ENCODE measurements around the gene RPL38. TPM values are rescaled to one million over a fixed set of nuclear protein-coding genes. Genes with fewer than 3 reads are reported as not detected.
"Not testable (repeated sequence)": the region's sequence is repeated elsewhere in the genome, so short reads cannot be mapped to it uniquely, and the experiment has no call there.

The RPL38 gene
- polyA plus RNA-seq, 4 donors = 823 to 1,669 (median 1,378) TPM

DNA sequence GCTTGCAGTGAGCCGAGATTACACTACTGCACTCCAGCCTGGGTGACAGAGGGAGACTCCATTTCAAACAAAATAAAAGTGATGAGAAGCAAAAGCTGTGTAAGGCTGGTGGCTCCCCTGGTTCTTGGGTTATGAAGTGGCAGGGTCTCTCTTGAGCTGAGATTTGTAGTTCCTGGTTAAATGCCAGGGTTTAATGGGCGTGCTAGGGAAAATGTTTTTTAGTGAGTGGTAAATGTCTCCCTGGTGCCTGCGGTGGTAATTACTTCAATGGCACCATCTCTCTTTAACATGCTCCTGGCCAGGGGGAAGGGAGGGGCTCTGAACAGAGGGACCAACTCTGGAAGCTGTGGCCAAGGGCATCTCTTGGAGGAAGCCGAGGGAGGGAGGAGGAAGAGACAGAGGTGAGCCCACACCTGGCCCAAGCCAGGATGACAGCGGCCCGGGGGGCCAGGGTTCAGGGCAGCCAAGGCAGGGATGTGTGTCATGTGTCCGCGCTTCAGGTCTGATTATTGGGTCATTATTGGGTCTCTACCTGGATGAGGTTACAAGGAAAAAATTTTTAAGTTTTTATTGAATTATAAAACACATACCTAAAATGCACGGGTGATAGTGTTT is 17.8 kb upstream of the RPL38 start:
- FAIRE-seq (no peak), DNase-seq (no peak)
- Histone ChIP-seq H3K4me1 (ENCODE audit: control insufficient read depth in 3 of 3, insufficient read depth in 2 of 3, low read depth in 1 of 3, low read length in 2 of 3) (no peaks in the 10 kb centered on the region), H3K4me3 (ENCODE audit: low read depth in 1 of 3, low read length in 3 of 3) (no peak overlapping the region), H3K27me3 (ENCODE audit: control insufficient read depth in 3 of 3, insufficient read depth in 3 of 3, low read length in 3 of 3) (peaks cover 0 to 5% (median 0%) of the 10 kb centered on the region in 3 donors), H3K36me3 (ENCODE audit: control insufficient read depth in 3 of 3, insufficient read depth in 2 of 3, low read depth in 1 of 3, low read length in 3 of 3) (no peaks in the 10 kb centered on the region), H3K27ac (ENCODE audit: low read depth in 1 of 3, low read length in 2 of 3) (no peak overlapping the region), H3K9me3 (ENCODE audit: control insufficient read depth in 2 of 2, insufficient read depth in 1 of 2, low read depth in 1 of 2, low read length in 1 of 2) (no peaks in the 10 kb centered on the region)
- WGBS, 3 donors = 52 to 74% (median 67%) methylated on average over 9 of the region's 9 CpGs

DNA sequence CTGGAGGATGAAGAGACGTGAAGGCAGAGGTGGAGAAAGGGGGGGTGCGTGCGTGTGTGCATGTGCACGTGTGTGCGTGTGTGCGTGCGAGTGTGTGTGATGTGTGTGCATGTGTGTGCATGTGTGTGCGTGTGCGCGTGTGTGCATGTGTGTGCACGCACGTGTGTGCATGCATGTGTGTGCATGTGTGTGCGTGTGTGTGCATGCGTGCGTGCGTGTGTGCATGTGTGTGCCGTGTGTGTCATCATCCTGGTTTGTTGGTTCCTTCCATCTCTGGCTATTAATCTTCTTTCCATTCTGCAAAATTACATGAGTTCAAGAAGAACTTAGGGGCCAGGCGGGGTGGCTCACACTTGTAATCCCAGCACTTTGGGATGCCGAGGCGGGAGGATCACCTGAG is 17.0 kb upstream of the RPL38 start:
- Histone ChIP-seq H3K36me3 (ENCODE audit: control insufficient read depth in 3 of 3, insufficient read depth in 2 of 3, low read depth in 1 of 3, low read length in 3 of 3) (no peaks in the 10 kb centered on the region), H3K9me3 (ENCODE audit: control insufficient read depth in 2 of 2, insufficient read depth in 1 of 2, low read depth in 1 of 2, low read length in 1 of 2) (no peaks in the 10 kb centered on the region), H3K4me1 (ENCODE audit: control insufficient read depth in 3 of 3, insufficient read depth in 2 of 3, low read depth in 1 of 3, low read length in 2 of 3) (no peaks in the 10 kb centered on the region), H3K27ac (ENCODE audit: low read depth in 1 of 3, low read length in 2 of 3) (no peak overlapping the region), H3K27me3 (ENCODE audit: control insufficient read depth in 3 of 3, insufficient read depth in 3 of 3, low read length in 3 of 3) (peaks cover 0 to 4% (median 0%) of the 10 kb centered on the region in 3 donors), H3K4me3 (ENCODE audit: low read depth in 1 of 3, low read length in 3 of 3) (no peak overlapping the region)
- FAIRE-seq (no peak), DNase-seq (no peak)
- WGBS, 3 donors = 89 to 91% (median 91%) methylated on average over 20 of the region's 20 CpGs

GRCh38 chr17:74187761-74188160 is 15.7 kb upstream of the RPL38 start:
- Histone ChIP-seq H3K27ac (ENCODE audit: low read depth in 1 of 3, low read length in 2 of 3) (no peak overlapping the region), H3K27me3 (ENCODE audit: control insufficient read depth in 3 of 3, insufficient read depth in 3 of 3, low read length in 3 of 3) (peaks cover 0 to 4% (median 0%) of the 10 kb centered on the region in 3 donors), H3K4me3 (ENCODE audit: low read depth in 1 of 3, low read length in 3 of 3) (no peak overlapping the region), H3K9me3 (ENCODE audit: control insufficient read depth in 2 of 2, insufficient read depth in 1 of 2, low read depth in 1 of 2, low read length in 1 of 2) (no peaks in the 10 kb centered on the region), H3K36me3 (ENCODE audit: control insufficient read depth in 3 of 3, insufficient read depth in 2 of 3, low read depth in 1 of 3, low read length in 3 of 3) (no peaks in the 10 kb centered on the region), H3K4me1 (ENCODE audit: control insufficient read depth in 3 of 3, insufficient read depth in 2 of 3, low read depth in 1 of 3, low read length in 2 of 3) (no peaks in the 10 kb centered on the region)
- WGBS, 3 donors = 25 to 45% (median 32%) methylated on average over 11 of the region's 11 CpGs
- FAIRE-seq (no peak), DNase-seq (no peak)

DNA sequence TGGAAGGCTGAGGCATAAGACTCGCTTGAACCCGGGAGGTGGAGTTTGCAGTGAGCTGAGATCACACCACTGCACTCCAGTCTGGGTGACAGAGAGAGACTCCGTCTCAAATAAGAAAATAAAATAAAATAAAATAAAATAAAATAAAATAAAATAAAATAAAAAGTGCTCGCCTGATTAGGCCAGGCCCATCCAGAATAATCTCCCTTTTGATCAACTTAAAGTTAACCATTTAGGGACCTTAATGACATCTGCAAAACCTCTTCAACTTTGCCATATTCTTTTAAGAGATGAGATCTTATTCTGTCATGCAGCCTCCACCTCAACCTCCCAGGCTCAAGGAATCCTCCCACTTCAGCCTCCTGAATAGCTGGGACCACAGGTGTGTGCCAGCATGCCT is 14.8 kb upstream of the RPL38 start:
- H3K27me3 ChIP-seq (ENCODE audit: control insufficient read depth in 3 of 3, insufficient read depth in 3 of 3, low read length in 3 of 3); H3K27ac ChIP-seq (ENCODE audit: low read depth in 1 of 3, low read length in 2 of 3); H3K9me3 ChIP-seq (ENCODE audit: control insufficient read depth in 2 of 2, insufficient read depth in 1 of 2, low read depth in 1 of 2, low read length in 1 of 2); H3K36me3 ChIP-seq (ENCODE audit: control insufficient read depth in 3 of 3, insufficient read depth in 2 of 3, low read depth in 1 of 3, low read length in 3 of 3); H3K4me1 ChIP-seq (ENCODE audit: control insufficient read depth in 3 of 3, insufficient read depth in 2 of 3, low read depth in 1 of 3, low read length in 2 of 3); FAIRE-seq; H3K4me3 ChIP-seq (ENCODE audit: low read depth in 1 of 3, low read length in 3 of 3); DNase-seq: not testable (repeated sequence)
- 89 to 90% (median 89%) methylated on average over 4 of the region's 4 CpGs for WGBS, 3 donors

GRCh38 chr17:74190154-74190553 is 13.3 kb upstream of the RPL38 start:
- DNase-seq = peak; percentile 45 to 71
- peaks cover 0 to 4% (median 0%) of the 10 kb centered on the region in 3 donors for H3K27me3 ChIP-seq (ENCODE audit: control insufficient read depth in 3 of 3, insufficient read depth in 3 of 3, low read length in 3 of 3)
- no peak overlapping the region for H3K27ac ChIP-seq (ENCODE audit: low read depth in 1 of 3, low read length in 2 of 3)
- no peaks in the 10 kb centered on the region for H3K36me3 ChIP-seq (ENCODE audit: control insufficient read depth in 3 of 3, insufficient read depth in 2 of 3, low read depth in 1 of 3, low read length in 3 of 3)
- no peak for FAIRE-seq
- no peaks in the 10 kb centered on the region for H3K9me3 ChIP-seq (ENCODE audit: control insufficient read depth in 2 of 2, insufficient read depth in 1 of 2, low read depth in 1 of 2, low read length in 1 of 2)
- peaks cover 0 to 7% (median 2%) of the 10 kb centered on the region in 3 donors for H3K4me1 ChIP-seq (ENCODE audit: control insufficient read depth in 3 of 3, insufficient read depth in 2 of 3, low read depth in 1 of 3, low read length in 2 of 3)
- H3K4me3 ChIP-seq (ENCODE audit: low read depth in 1 of 3, low read length in 3 of 3) = no peak overlapping the region
- WGBS, 3 donors = 38 to 48% (median 42%) methylated on average over 2 of the region's 2 CpGs

GRCh38 chr17:74190807-74191406 is 12.6 kb upstream of the RPL38 start:
- DNase-seq = no peak

DNA sequence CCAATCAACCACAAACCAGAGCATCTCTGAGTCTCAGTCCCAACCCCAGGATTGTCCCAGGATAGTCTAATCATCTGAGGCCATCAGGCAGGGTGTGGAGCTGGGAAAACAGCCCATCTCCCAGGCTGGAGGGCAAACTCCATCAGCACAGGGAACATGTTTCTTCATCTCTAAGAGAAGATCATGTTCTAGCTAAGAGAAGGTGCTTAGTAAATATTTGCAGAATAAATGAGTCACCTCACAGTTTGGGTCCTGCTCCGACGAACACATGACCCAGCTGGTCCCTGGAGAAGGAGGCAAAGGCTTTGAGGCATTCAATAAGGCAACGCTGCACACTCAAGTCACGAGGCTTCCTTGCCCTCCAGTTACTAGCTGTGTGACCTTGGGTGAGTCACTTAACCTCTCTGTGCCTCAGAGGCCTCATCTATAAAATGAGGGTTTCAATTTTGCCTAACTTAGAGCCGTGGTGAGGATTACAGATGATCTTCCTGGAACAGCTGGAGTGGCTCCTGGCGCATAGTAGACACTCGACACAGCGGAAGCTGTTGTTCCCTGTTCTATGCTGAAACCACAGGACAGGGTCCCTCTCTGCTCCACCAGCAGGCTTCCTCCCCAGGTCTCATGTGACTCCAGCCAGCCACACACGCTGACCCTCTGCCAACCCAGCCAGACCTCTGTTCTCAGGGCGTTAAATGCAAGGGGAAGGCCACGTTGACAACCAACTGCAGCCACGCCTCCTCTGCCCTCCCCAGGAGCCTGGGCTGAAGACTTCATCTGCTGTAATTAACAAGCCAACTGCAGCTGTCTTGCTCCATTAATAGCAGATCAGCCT is 10.3 kb upstream of the RPL38 start:
- H3K4me3 ChIP-seq (ENCODE audit: low read depth in 1 of 3, low read length in 3 of 3) = no peak overlapping the region
- peak overlapping the region; percentile 23 to 83 (median 24) for H3K27ac ChIP-seq (ENCODE audit: low read depth in 1 of 3, low read length in 2 of 3)
- no peaks in the 10 kb centered on the region for H3K36me3 ChIP-seq (ENCODE audit: control insufficient read depth in 3 of 3, insufficient read depth in 2 of 3, low read depth in 1 of 3, low read length in 3 of 3)
- H3K4me1 ChIP-seq (ENCODE audit: control insufficient read depth in 3 of 3, insufficient read depth in 2 of 3, low read depth in 1 of 3, low read length in 2 of 3) = peaks cover 0 to 7% (median 2%) of the 10 kb centered on the region in 3 donors
- 6 to 27% (median 20%) methylated on average over 12 of the region's 12 CpGs for WGBS, 3 donors
- FAIRE-seq = no peak
- peaks cover 0 to 14% (median 0%) of the 10 kb centered on the region in 3 donors for H3K27me3 ChIP-seq (ENCODE audit: control insufficient read depth in 3 of 3, insufficient read depth in 3 of 3, low read length in 3 of 3)
- DNase-seq = peak; percentile 65 to 82
- no peaks in the 10 kb centered on the region for H3K9me3 ChIP-seq (ENCODE audit: control insufficient read depth in 2 of 2, insufficient read depth in 1 of 2, low read depth in 1 of 2, low read length in 1 of 2)

More at GRCh38 chr17:74190807-74191406, 12.6 kb upstream of the RPL38 start:
- Histone ChIP-seq H3K27me3 (ENCODE audit: control insufficient read depth in 3 of 3, insufficient read depth in 3 of 3, low read length in 3 of 3) (peaks cover 0 to 9% (median 0%) of the 10 kb centered on the region in 3 donors), H3K36me3 (ENCODE audit: control insufficient read depth in 3 of 3, insufficient read depth in 2 of 3, low read depth in 1 of 3, low read length in 3 of 3) (no peaks in the 10 kb centered on the region), H3K4me3 (ENCODE audit: low read depth in 1 of 3, low read length in 3 of 3) (no peak overlapping the region), H3K9me3 (ENCODE audit: control insufficient read depth in 2 of 2, insufficient read depth in 1 of 2, low read depth in 1 of 2, low read length in 1 of 2) (no peaks in the 10 kb centered on the region), H3K27ac (ENCODE audit: low read depth in 1 of 3, low read length in 2 of 3) (no peak overlapping the region), H3K4me1 (ENCODE audit: control insufficient read depth in 3 of 3, insufficient read depth in 2 of 3, low read depth in 1 of 3, low read length in 2 of 3) (peaks cover 0 to 7% (median 2%) of the 10 kb centered on the region in 3 donors)
- 62 to 72% (median 68%) methylated on average over 6 of the region's 6 CpGs for WGBS, 3 donors
- no peak for FAIRE-seq

- peaks cover 0 to 16% (median 0%) of the 10 kb centered on the region in 3 donors for H3K27me3 ChIP-seq (ENCODE audit: control insufficient read depth in 3 of 3, insufficient read depth in 3 of 3, low read length in 3 of 3)
- H3K4me1 ChIP-seq (ENCODE audit: control insufficient read depth in 3 of 3, insufficient read depth in 2 of 3, low read depth in 1 of 3, low read length in 2 of 3) = peaks cover 0 to 7% (median 2%) of the 10 kb centered on the region in 3 donors
- H3K36me3 ChIP-seq (ENCODE audit: control insufficient read depth in 3 of 3, insufficient read depth in 2 of 3, low read depth in 1 of 3, low read length in 3 of 3) = no peaks in the 10 kb centered on the region
- H3K4me3 ChIP-seq (ENCODE audit: low read depth in 1 of 3, low read length in 3 of 3) = no peak overlapping the region
- H3K9me3 ChIP-seq (ENCODE audit: control insufficient read depth in 2 of 2, insufficient read depth in 1 of 2, low read depth in 1 of 2, low read length in 1 of 2) = no peaks in the 10 kb centered on the region
- WGBS, 3 donors = 76 to 85% (median 80%) methylated on average over 9 of the region's 9 CpGs
- H3K27ac ChIP-seq (ENCODE audit: low read depth in 1 of 3, low read length in 2 of 3) = no peak overlapping the region
- FAIRE-seq (no peak), DNase-seq (no peak)
Measured at GRCh38 chr17:74194682-74195081, 8.8 kb upstream of the RPL38 start.
